Measurements from ENCODE around the gene BTN1A1.

Gene BTN1A1

GRCh38 chr6:26485112-26485780 is 14.9 kb upstream of the BTN1A1 start:
- TF ChIP-seq CTCF (IDR thresholded peaks at IDR 0.05; ENCODE audit: insufficient read depth, missing control alignments): no peak
- no peak for FAIRE-seq
- DNase-seq (ENCODE audit: insufficient read length, low spot score): no peak

GRCh38 chr6:26486358-26486757 is 13.7 kb upstream of the BTN1A1 start:
- no peak for DNase-seq (ENCODE audit: insufficient read length, low spot score)
- FAIRE-seq: no peak
- no peak for TF ChIP-seq CTCF (IDR thresholded peaks at IDR 0.05; ENCODE audit: insufficient read depth, missing control alignments)

- FAIRE-seq: no peak
- no peak for DNase-seq (ENCODE audit: insufficient read length, low spot score)
- no peak for TF ChIP-seq CTCF (IDR thresholded peaks at IDR 0.05; ENCODE audit: insufficient read depth, missing control alignments)
These were observed 12.6 kb upstream of the BTN1A1 start for GRCh38 chr6:26487466-26487865.

GRCh38 chr6:26489996-26490964 is 9.8 kb upstream of the BTN1A1 start:
- DNase-seq (ENCODE audit: insufficient read length, low spot score) (no peak), FAIRE-seq (no peak)
- TF ChIP-seq CTCF (IDR thresholded peaks at IDR 0.05; ENCODE audit: insufficient read depth, missing control alignments): no peak

GRCh38 chr6:26491604-26492003 is 8.5 kb upstream of the BTN1A1 start:
- FAIRE-seq: no peak
- TF ChIP-seq CTCF (IDR thresholded peaks at IDR 0.05; ENCODE audit: insufficient read depth, missing control alignments): no peak
- no peak for DNase-seq (ENCODE audit: insufficient read length, low spot score)

GRCh38 chr6:26493258-26493657 is 6.8 kb upstream of the BTN1A1 start:
- peak; percentile 12 for TF ChIP-seq CTCF (IDR thresholded peaks at IDR 0.05; ENCODE audit: insufficient read depth, missing control alignments)
- FAIRE-seq: no peak
- DNase-seq (ENCODE audit: insufficient read length, low spot score): no peak

- no peak for TF ChIP-seq CTCF (IDR thresholded peaks at IDR 0.05; ENCODE audit: insufficient read depth, missing control alignments)
- no peak for DNase-seq (ENCODE audit: insufficient read length, low spot score)
- FAIRE-seq: no peak
These were observed 6.0 kb upstream of the BTN1A1 start for GRCh38 chr6:26494117-26494516.

Data from D721Med (cell line).